GM19372 (cell line): ENCODE measurements around the gene SLC6A5.
"Not testable (repeated sequence)": the region's sequence is repeated elsewhere in the genome, so short reads cannot be mapped to it uniquely, and the experiment has no call there.

Experiments used
- ATAC-seq: cut with Tn5 transposase; IDR thresholded peaks from one replicate; pipeline ENCODE4 v1.9.1; 2021; ENCODE audit warnings: mild to moderate bottlenecking, low read depth, moderate library complexity; ENCODE audit not compliant: unreplicated experiment

The SLC6A5 gene

GRCh38 chr11:20599221-20600019 is at the start of gene SLC6A5:
TSS of gene SLC6A5 (plus strand) at chr11:20599608. CDS start at chr11:20599673, 65 bp downstream.
- no peak for ATAC-seq

GRCh38 chr11:20551096-20551495 is 48.3 kb upstream of the SLC6A5 start:
- ATAC-seq, result no peak

- no peak for ATAC-seq
These were observed 43.6 kb upstream of the SLC6A5 start for GRCh38 chr11:20555783-20556182.

GRCh38 chr11:20556396-20556795 is 43.0 kb upstream of the SLC6A5 start:
- not testable (repeated sequence) for ATAC-seq

GRCh38 chr11:20558741-20559140 is 40.7 kb upstream of the SLC6A5 start:
- ATAC-seq, result no peak

GRCh38 chr11:20559523-20560300 is 39.7 kb upstream of the SLC6A5 start:
- ATAC-seq, result no peak

- ATAC-seq, result no peak
These were observed 37.5 kb upstream of the SLC6A5 start for GRCh38 chr11:20561915-20562314.

GRCh38 chr11:20563866-20564265 is 35.5 kb upstream of the SLC6A5 start:
- ATAC-seq, result no peak

- no peak for ATAC-seq
These were observed 34.4 kb upstream of the SLC6A5 start for GRCh38 chr11:20564846-20565635.

- not testable (repeated sequence) for ATAC-seq
These were observed 33.3 kb upstream of the SLC6A5 start for GRCh38 chr11:20566115-20566514.

- no peak for ATAC-seq
These were observed 32.6 kb upstream of the SLC6A5 start for GRCh38 chr11:20566591-20567434.

GRCh38 chr11:20579725-20580124 is 19.7 kb upstream of the SLC6A5 start:
- not testable (repeated sequence) for ATAC-seq

- no peak for ATAC-seq
These were observed 16.2 kb upstream of the SLC6A5 start for GRCh38 chr11:20583201-20583600.

GRCh38 chr11:20584093-20584774 is 15.2 kb upstream of the SLC6A5 start:
- no peak for ATAC-seq

- no peak for ATAC-seq
These were observed 9.6 kb upstream of the SLC6A5 start for GRCh38 chr11:20589796-20590195.

- ATAC-seq, result no peak
These were observed 9.0 kb upstream of the SLC6A5 start for GRCh38 chr11:20590381-20590780.

GRCh38 chr11:20592741-20593140 is 6.7 kb upstream of the SLC6A5 start:
- ATAC-seq, result no peak

- no peak for ATAC-seq
These were observed 4.9 kb upstream of the SLC6A5 start for GRCh38 chr11:20594274-20595061.

- no peak for ATAC-seq
These were observed 4.3 kb upstream of the SLC6A5 start for GRCh38 chr11:20595101-20595500.
